SK-N-SH (cell line): Measurements from ENCODE around the gene LARGE1. TPM values are rescaled to one million over a fixed set of nuclear protein-coding genes. Genes with fewer than 3 reads are reported as not detected.

Source experiments
- CTCF ChIA-PET: fragments of 300-600, 350-600 bp; formaldehyde crosslinking; extraction: SDS; loops from one replicate; lab custom pipeline; 2021; lab: Yijun Ruan, JAX
- POLR2A ChIA-PET: fragments of 350-600 bp; sonication (Branson Sonifier 250); formaldehyde crosslinking; extraction: SDS; loops from one replicate; lab custom pipeline; 2020; ENCODE audit warnings: antibody characterized with exemption, inconsistent platforms; lab: Yijun Ruan, JAX
- DNase-seq: peaks from one replicate; pipeline ENCODE4 v3.0.0; 2012
- H2AFZ ChIP-seq: fragments of 200-600 bp; sonication (generic); 2 replicates; pipeline ENCODE4 v1.8.1; 2016; ENCODE audit warnings: antibody characterized with exemption, mild to moderate bottlenecking, low read depth
- H3F3A ChIP-seq: fragments of 200-600 bp; sonication (generic); replicated peaks from 2 replicates; pipeline ENCODE3; 2016; ENCODE audit warnings: antibody characterized with exemption, mild to moderate bottlenecking; ENCODE audit not compliant: insufficient read depth
- H3K27ac ChIP-seq, 2 experiments: fragments of 200-500 bp in 1 of 2; fragments of 200-600 bp in 1 of 2; sonication (Bioruptor generic) in 1 of 2; sonication (generic), shearing (Covaris generic) in 1 of 2; 2 replicates each; pipeline versions ENCODE4 v1.5.1 to v1.6.1; 2014 to 2016; ENCODE audit warnings: low read depth in 2 of 2, inconsistent platforms in 1 of 2, low read length in 1 of 2, mild to moderate bottlenecking in 1 of 2, mixed read lengths in 1 of 2
- H3K27me3 ChIP-seq: fragments of 200-600 bp; sonication (generic), shearing (Covaris generic); 2 replicates; pipeline ENCODE4 v1.6.1; 2016; ENCODE audit warnings: mixed run types; ENCODE audit not compliant: insufficient read depth
- H3K36me3 ChIP-seq, 2 experiments: fragments of 200-500 bp in 1 of 2; fragments of 200-600 bp in 1 of 2; sonication (Bioruptor generic) in 1 of 2; sonication (generic) in 1 of 2; replicated peaks in 1 of 2; 2 replicates each; pipeline versions ENCODE3 to v1.5.1; 2014 to 2016; ENCODE audit warnings: low read length in 1 of 2, mild to moderate bottlenecking in 1 of 2; ENCODE audit not compliant: insufficient read depth in 2 of 2, control insufficient read depth in 1 of 2
- H3K4me1 ChIP-seq, 2 experiments: fragments of 200-500 bp in 1 of 2; fragments of 200-600 bp in 1 of 2; sonication (Bioruptor generic) in 1 of 2; sonication (generic), shearing (Covaris generic) in 1 of 2; 2 replicates each; pipeline versions ENCODE4 v1.5.1 to v1.6.1; 2014 to 2016; ENCODE audit warnings: low read depth in 1 of 2, low read length in 1 of 2, mixed run types in 1 of 2; ENCODE audit not compliant: insufficient read depth in 2 of 2, control insufficient read depth in 1 of 2
- H3K4me2 ChIP-seq: fragments of 200-600 bp; sonication (generic), shearing (Covaris generic); 2 replicates; pipeline ENCODE4 v1.6.1; 2017; ENCODE audit warnings: mixed run types
- H3K4me3 ChIP-seq, 2 experiments: fragments of 200-500 bp in 1 of 2; fragments of 200-600 bp in 1 of 2; sonication (Bioruptor generic) in 1 of 2; sonication (generic), shearing (Covaris generic) in 1 of 2; 2 replicates each; pipeline versions ENCODE4 v1.5.1 to v1.8.1; 2014 to 2016; ENCODE audit warnings: low read depth in 2 of 2, inconsistent platforms in 1 of 2, low read length in 1 of 2, mild to moderate bottlenecking in 1 of 2, mixed read lengths in 1 of 2, moderate library complexity in 1 of 2
- H3K79me2 ChIP-seq: fragments of 200-600 bp; sonication (generic); 2 replicates; pipeline ENCODE4 v1.8.1; 2017; ENCODE audit warnings: mild to moderate bottlenecking; ENCODE audit not compliant: insufficient read depth
- H3K9ac ChIP-seq: fragments of 200-600 bp; sonication (generic); 2 replicates; pipeline ENCODE4 v1.6.1; 2017; ENCODE audit warnings: mixed run types
- H3K9me2 ChIP-seq: fragments of 200-600 bp; sonication (generic); 2 replicates; pipeline ENCODE4 v1.6.1; 2017; ENCODE audit warnings: mixed run types
- H3K9me3 ChIP-seq: fragments of 200-600 bp; sonication (generic); 2 replicates; pipeline ENCODE4 v1.6.1; 2017; ENCODE audit warnings: mixed run types, mild to moderate bottlenecking, moderate library complexity
- H4K20me1 ChIP-seq: fragments of 200-600 bp; sonication (generic); 2 replicates; pipeline ENCODE4 v1.6.1; 2017; ENCODE audit warnings: mild to moderate bottlenecking, mixed run types; ENCODE audit not compliant: insufficient read depth
- CHD2 ChIP-seq: fragments of 150-350 bp; IDR thresholded peaks from 2 replicates; pipeline ENCODE4 v1.6.1; 2018; ENCODE audit warnings: low read length; ENCODE audit not compliant: partially characterized antibody
- CTCF ChIP-seq: fragments of 200-600 bp; sonication (generic); IDR thresholded peaks from 2 replicates; pipeline ENCODE4 v1.6.1; 2017; ENCODE audit warnings: antibody characterized with exemption, mild to moderate bottlenecking, moderate library complexity
- ELF1 ChIP-seq: IDR thresholded peaks from 2 replicates; pipeline ENCODE4 v1.4.0; 2012
- EP300 ChIP-seq, 2 experiments: IDR thresholded peaks; 2 replicates each; pipeline versions ENCODE4 v1.4.0 to v1.6.1; 2012; ENCODE audit warnings: borderline replicate concordance in 1 of 2, low read depth in 1 of 2, low read length in 1 of 2
- EZH2phosphoT487 ChIP-seq: fragments of 200-600 bp; sonication (generic); IDR thresholded peaks from 2 replicates; pipeline ENCODE4 v1.6.1; 2017; ENCODE audit warnings: low read depth, mixed run types, mild to moderate bottlenecking, antibody characterized with exemption, moderate library complexity, borderline replicate concordance
- FOXJ3 ChIP-seq: sonication (generic); formaldehyde crosslinking; IDR thresholded peaks from 2 replicates; pipeline ENCODE4 v1.5.1; 2020; ENCODE audit warnings: mild to moderate bottlenecking, missing genetic modification reagents
- GABPA ChIP-seq: IDR thresholded peaks from 2 replicates; pipeline ENCODE4 v1.4.0; 2012; ENCODE audit warnings: low read depth, mild to moderate bottlenecking
- GATA2 ChIP-seq: sonication (generic); formaldehyde crosslinking; IDR thresholded peaks from 2 replicates; pipeline ENCODE4 v1.5.0; 2020; ENCODE audit warnings: mild to moderate bottlenecking, missing genetic modification reagents
- JUND ChIP-seq: IDR thresholded peaks from 2 replicates; pipeline ENCODE4 v1.4.0; 2012
- MEF2A ChIP-seq: IDR thresholded peaks from 2 replicates; pipeline ENCODE4 v1.4.0; 2012; ENCODE audit warnings: low read depth, borderline replicate concordance
- MXI1 ChIP-seq: IDR thresholded peaks from 2 replicates; pipeline ENCODE4 v1.6.1; 2012; ENCODE audit warnings: mild to moderate bottlenecking, low read depth, low read length, improper control_type of control experiment
- NRF1 ChIP-seq: IDR thresholded peaks from 2 replicates; pipeline ENCODE4 v1.6.1; 2012; ENCODE audit warnings: low read depth, mild to moderate bottlenecking, low read length
- PBX3 ChIP-seq: IDR thresholded peaks from 2 replicates; pipeline ENCODE4; 2012
- RAD21 ChIP-seq: IDR thresholded peaks from 2 replicates; pipeline ENCODE4 v1.6.1; 2012; ENCODE audit warnings: mild to moderate bottlenecking, low read length
- RCOR1 ChIP-seq: fragments of 150-350 bp; IDR thresholded peaks from 2 replicates; pipeline ENCODE4 v1.6.1; 2017; ENCODE audit warnings: antibody characterized with exemption, low read length
- SMC3 ChIP-seq: IDR thresholded peaks from 2 replicates; pipeline ENCODE4 v1.6.1; 2012; ENCODE audit warnings: low read depth, low read length, improper control_type of control experiment
- TEAD4 ChIP-seq: IDR thresholded peaks from 2 replicates; pipeline ENCODE4 v1.4.0; 2012; ENCODE audit warnings: mild to moderate bottlenecking, borderline replicate concordance; ENCODE audit not compliant: insufficient read depth
- USF2 ChIP-seq: fragments of 150-350 bp; IDR thresholded peaks from 2 replicates; pipeline ENCODE4 v1.6.1; 2017; ENCODE audit warnings: antibody characterized with exemption, low read length, low read depth, borderline replicate concordance
- YY1 ChIP-seq: IDR thresholded peaks from 2 replicates; pipeline ENCODE4 v1.4.0; 2012; ENCODE audit warnings: low read depth, mild to moderate bottlenecking
- WGBS: methylation state at CpG from one replicate; pipeline ENCODE4 v1.1.6; 2017; ENCODE audit warnings: low lambda C conversion rate; 5-methylcytosine and 5-hydroxymethylcytosine counted together
- polyA plus RNA-seq, 3 experiments: library from polyadenylated mRNA; depleted of rRNA; stranded (reverse); fragments of >200 nt; gene quantifications; 2 replicates each; pipeline ENCODE4 v1.2.3, GENCODE V29; 2012

LARGE1 gene
- polyA plus RNA-seq, 1 of the 3 experiments (the other 2 are of a cell fraction) = 1.1 TPM

- Histone ChIP-seq H3K27me3 (no peaks in the 10 kb centered on the region), H2AFZ (no peak overlapping the region), H3K36me3 (no peaks in the 10 kb centered on the region), H3K9ac (no peak overlapping the region), H3K4me1 (no peaks in the 10 kb centered on the region), H4K20me1 (no peaks in the 10 kb centered on the region), H3K9me3 (no peaks in the 10 kb centered on the region), H3K4me3 (no peak overlapping the region), H3K4me2 (no peak overlapping the region), H3K79me2 (no peaks in the 10 kb centered on the region), H3K9me2 (no peaks in the 10 kb centered on the region), H3K27ac (no peak overlapping the region), H3F3A (no peaks in the 10 kb centered on the region)
- DNase-seq = peak; percentile 67
- WGBS = 42% methylated on average over 6 of the region's 8 CpGs
- TF ChIP-seq YY1 (no peak), MEF2A (no peak), MXI1 (no peak), CTCF (peak; percentile 55), NRF1 (no peak), GATA2 (CRISPR knock-in tag) (no peak), RCOR1 (no peak), TEAD4 (no peak), ELF1 (no peak), JUND (no peak), SMC3 (peak; percentile 69), EP300 (IDR thresholded peaks at IDR 0.05; ENCODE audit: borderline replicate concordance in 1 of 2, low read depth in 1 of 2, low read length in 1 of 2) (no peak), GABPA (no peak), USF2 (no peak), PBX3 (no peak), FOXJ3 (CRISPR knock-in tag) (no peak), RAD21 (peak; percentile 83), EZH2phosphoT487 (no peak), CHD2 (no peak)
- ChIA-PET POLR2A (no interaction called here), CTCF (interaction anchor here (0.6 to 5.8 kb wide), 24 partner anchors 9 to 593 kb away, joined by 3 to 46 read pairs (median 4); no protein-coding TSS in a partner anchor)
These were observed 340.7 kb downstream of the LARGE1 start for GRCh38 chr22:33579448-33580093.
